HepG2 (cell line): ENCODE measurements around the gene CACNA1D. TPM values are rescaled to one million over a fixed set of nuclear protein-coding genes. Genes with fewer than 3 reads are reported as not detected.

Experiments
- AGO1 ChIP-seq: fragments of 200-400 bp; formaldehyde crosslinking; IDR thresholded peaks from 2 replicates; pipeline ENCODE4 v1.6.1; 2017; ENCODE audit warnings: mild to moderate bottlenecking, low read depth, low read length, moderate library complexity; ENCODE audit not compliant: poor library complexity, severe bottlenecking
- AHR ChIP-seq: IDR thresholded peaks from 2 replicates; pipeline ENCODE4 v1.6.1; 2018; ENCODE audit warnings: missing genetic modification reagents, missing compliant biosample characterization
- ARID4A ChIP-seq: sonication (generic); formaldehyde crosslinking; IDR thresholded peaks from 2 replicates; pipeline ENCODE4 v1.5.0; 2020; ENCODE audit warnings: mild to moderate bottlenecking, missing genetic modification reagents, borderline replicate concordance
- DNMT3B ChIP-seq: conservative IDR thresholded peaks from 2 replicates; pipeline ENCODE4 v1.6.1; 2016; ENCODE audit warnings: missing biosample characterization, control low read depth
- FOXM1 ChIP-seq: sonication (generic); formaldehyde crosslinking; IDR thresholded peaks from 2 replicates; pipeline ENCODE4 v1.5.0; 2020; ENCODE audit warnings: missing genetic modification reagents
- HNF4A ChIP-seq: sonication (generic); formaldehyde crosslinking; IDR thresholded peaks from 2 replicates; pipeline ENCODE4 v1.4.0; 2020; ENCODE audit warnings: missing genetic modification reagents
- IRF9 ChIP-seq: sonication (generic); formaldehyde crosslinking; IDR thresholded peaks from 2 replicates; pipeline ENCODE4 v1.8.0; 2022; ENCODE audit warnings: missing genetic modification reagents, mild to moderate bottlenecking, borderline replicate concordance
- ONECUT2 ChIP-seq: sonication (generic); formaldehyde crosslinking; IDR thresholded peaks from 2 replicates; pipeline ENCODE4 v1.4.0; 2020; ENCODE audit warnings: missing genetic modification reagents
- PRMT3 ChIP-seq: sonication (generic); formaldehyde crosslinking; IDR thresholded peaks from 2 replicates; pipeline ENCODE4 v1.8.1; 2022; ENCODE audit warnings: low read depth, mild to moderate bottlenecking, moderate library complexity, missing genetic modification reagents, borderline replicate concordance
- PRPF4 ChIP-seq: fragments of 200-400 bp; formaldehyde crosslinking; IDR thresholded peaks from 2 replicates; pipeline ENCODE4 v1.6.1; 2016; ENCODE audit warnings: low read length, low read depth; ENCODE audit not compliant: poor library complexity, severe bottlenecking
- TCF7L2 ChIP-seq: IDR thresholded peaks from 2 replicates; pipeline ENCODE4 v1.6.1; 2011; ENCODE audit warnings: mild to moderate bottlenecking, low read depth, low read length, moderate library complexity
- ZBTB1 ChIP-seq: sonication (generic); formaldehyde crosslinking; IDR thresholded peaks from 2 replicates; pipeline ENCODE4 v1.4.0; 2020; ENCODE audit warnings: missing genetic modification reagents, borderline replicate concordance
- ZFY ChIP-seq: sonication (generic); formaldehyde crosslinking; IDR thresholded peaks from 2 replicates; pipeline ENCODE4 v1.4.0; 2020; ENCODE audit warnings: missing genetic modification reagents
- ZMAT5 ChIP-seq: sonication (generic); formaldehyde crosslinking; IDR thresholded peaks from 2 replicates; pipeline ENCODE4 v1.5.0; 2020; ENCODE audit warnings: mild to moderate bottlenecking, low read depth, missing genetic modification reagents, borderline replicate concordance
- ZNF275 ChIP-seq: sonication (generic); formaldehyde crosslinking; IDR thresholded peaks from 2 replicates; pipeline ENCODE4 v1.8.0; 2022; ENCODE audit warnings: missing genetic modification reagents, mild to moderate bottlenecking, inconsistent platforms, borderline replicate concordance
- ZNF33A ChIP-seq: sonication (generic); formaldehyde crosslinking; IDR thresholded peaks from 2 replicates; pipeline ENCODE4 v1.5.1; 2020; ENCODE audit warnings: missing genetic modification reagents, mild to moderate bottlenecking, moderate library complexity, borderline replicate concordance
- ZNF512B ChIP-seq: sonication (generic); formaldehyde crosslinking; IDR thresholded peaks from 2 replicates; pipeline ENCODE4 v1.5.1; 2020; ENCODE audit warnings: missing genetic modification reagents, mild to moderate bottlenecking, borderline replicate concordance
- ZNF569 ChIP-seq: sonication (generic); formaldehyde crosslinking; IDR thresholded peaks from 2 replicates; pipeline ENCODE4 v1.5.0; 2020; ENCODE audit warnings: mild to moderate bottlenecking, missing genetic modification reagents, moderate library complexity, borderline replicate concordance
- polyA plus RNA-seq, 8 experiments: library from polyadenylated mRNA; depleted of rRNA in 3 of 8; stranded (reverse) in 7 of 8; unstranded in 1 of 8; fragments of >200 nt; fragmentation: Illumina TruSeq in 4 of 8; extraction: Trizol in 4 of 8; gene quantifications; 2 replicates each; pipeline versions ENCODE4 v1.2.1 to v1.2.3, GENCODE V29; 2011 to 2016; ENCODE audit warnings: low read depth in 4 of 8, missing spikeins in 1 of 8, mixed read lengths in 1 of 8; ENCODE audit not compliant: insufficient read depth in 1 of 8
- total RNA-seq, 5 experiments: library from RNA; depleted of rRNA; stranded (reverse); fragments of >200 nt; fragmentation: Illumina TruSeq; extraction: Trizol; gene quantifications; 2 replicates each; pipeline ENCODE4 v1.2.3, GENCODE V29; 2016; ENCODE audit warnings: low read depth in 1 of 5

The CACNA1D gene
- total and polyA plus RNA-seq, 2 of the 13 experiments (the other 11 are each of a cell fraction or from before 2014, with no cell fraction given), result 0.26 to 0.38 TPM

GRCh38 chr3:53818221-53819162 is 324.1 kb downstream of the CACNA1D start (continued):
- TF ChIP-seq ZNF512B (CRISPR knock-in tag), result no peak
- no peak for TF ChIP-seq ZNF275 (CRISPR knock-in tag)
- no peak for TF ChIP-seq AHR (CRISPR knock-in tag)
- TF ChIP-seq ZNF33A, result no peak
- TF ChIP-seq DNMT3B, result no peak
- no peak for TF ChIP-seq ZFY (CRISPR knock-in tag)
- TF ChIP-seq ZBTB1 (CRISPR knock-in tag), result no peak
- no peak for TF ChIP-seq AGO1
- TF ChIP-seq PRMT3 (CRISPR knock-in tag), result no peak
- TF ChIP-seq PRPF4, result no peak
- TF ChIP-seq ZNF569 (CRISPR knock-in tag), result no peak
- no peak for TF ChIP-seq ONECUT2 (CRISPR knock-in tag)
- TF ChIP-seq IRF9 (CRISPR knock-in tag), result no peak
- TF ChIP-seq TCF7L2, result no peak
- no peak for TF ChIP-seq ZMAT5 (CRISPR knock-in tag)
- TF ChIP-seq ARID4A, result peak; percentile 60; the same call in 1 of the 2 replicates
- TF ChIP-seq HNF4A (CRISPR knock-in tag), result peak; percentile 96
- no peak for TF ChIP-seq FOXM1 (CRISPR knock-in tag)
